NCI-H446 treated with DMSO at 0.1 percent for 48 hours (cell line): ENCODE measurements around the gene NFATC4.
"Not testable (repeated sequence)": the region's sequence is repeated elsewhere in the genome, so short reads cannot be mapped to it uniquely, and the experiment has no call there.

ENCODE experiments used
- DNase-seq: peaks from one replicate; lab custom pipeline; 2025; lab: John Stamatoyannopoulos, UW

NFATC4 gene

DNA sequence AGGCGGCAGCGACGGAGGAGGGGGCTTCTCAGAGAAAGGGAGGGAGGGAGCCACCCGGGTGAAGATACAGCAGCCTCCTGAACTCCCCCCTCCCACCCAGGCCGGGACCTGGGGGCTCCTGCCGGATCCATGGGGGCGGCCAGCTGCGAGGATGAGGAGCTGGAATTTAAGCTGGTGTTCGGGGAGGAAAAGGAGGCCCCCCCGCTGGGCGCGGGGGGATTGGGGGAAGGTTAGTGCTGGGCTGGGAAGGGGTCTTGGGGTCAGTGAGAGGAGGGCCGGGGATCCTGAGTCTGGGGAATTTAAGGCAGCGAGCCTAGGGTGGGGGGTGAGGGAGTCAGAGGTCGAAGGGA lies 203 bp downstream of the NFATC4 start:
- no peak for DNase-seq

DNA sequence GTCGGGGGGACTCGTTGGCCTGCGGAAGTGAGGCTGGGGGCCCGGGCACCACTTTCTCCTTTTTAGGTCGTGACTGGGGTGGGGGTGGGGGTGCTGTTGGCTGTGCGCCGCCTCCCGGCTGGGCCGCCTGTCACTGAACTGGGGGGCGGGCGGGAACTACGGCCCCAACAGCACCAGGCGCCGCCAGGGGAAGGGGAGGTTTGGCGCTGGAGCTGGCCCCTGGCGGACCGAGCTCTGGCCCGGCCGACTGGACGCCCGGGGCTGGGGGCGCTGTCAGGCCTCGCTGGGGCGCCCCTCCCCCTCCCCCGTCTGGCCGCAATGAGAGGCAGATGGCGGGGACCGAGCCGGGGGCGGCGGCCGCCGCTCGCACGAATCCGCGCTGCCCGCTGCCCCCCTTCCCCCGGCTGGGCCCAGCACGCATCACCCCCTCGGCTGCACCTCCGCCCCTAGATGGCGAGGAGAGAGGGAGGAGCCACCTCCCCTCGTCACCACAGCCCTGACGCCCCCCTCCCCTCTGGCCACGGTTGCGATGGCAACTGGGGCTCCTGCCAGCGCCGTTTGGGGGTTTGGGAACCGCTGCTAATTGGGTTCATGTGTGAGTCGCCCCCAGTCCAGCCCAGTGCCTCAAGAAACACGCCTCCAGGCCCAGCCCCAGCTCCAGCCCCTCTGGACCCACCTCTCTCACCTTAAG lies 723 bp downstream of the NFATC4 start:
- DNase-seq: no peak

GRCh38 chr14:24369463-24369862 lies 1.5 kb downstream of the NFATC4 start:
- no peak for DNase-seq

- no peak for DNase-seq
Measured at GRCh38 chr14:24369907-24370687, 2.1 kb downstream of the NFATC4 start.

GRCh38 chr14:24370748-24371147 lies 2.8 kb downstream of the NFATC4 start:
- DNase-seq: no peak

DNA sequence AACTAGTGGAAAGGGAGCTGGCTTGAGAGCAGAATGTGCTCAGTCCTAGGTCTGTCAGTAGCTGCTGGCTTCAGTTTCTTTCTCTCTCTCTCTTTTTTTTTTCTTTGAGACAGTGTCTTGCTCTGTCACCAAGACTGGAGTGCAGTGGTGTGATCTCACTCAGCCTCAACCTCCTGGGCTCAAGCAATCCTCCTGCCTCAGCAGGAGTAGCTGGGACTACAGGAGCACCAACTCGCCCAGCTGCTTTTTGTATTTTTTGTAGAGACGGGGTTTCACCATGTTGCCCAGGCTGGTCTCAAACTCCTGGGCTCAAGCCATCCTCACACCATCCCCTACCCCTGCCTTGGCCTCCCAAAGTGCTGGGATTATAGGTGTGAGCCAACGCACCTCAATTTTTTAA lies 3.6 kb downstream of the NFATC4 start:
- not testable (repeated sequence) for DNase-seq

GRCh38 chr14:24372701-24373416 lies 4.9 kb downstream of the NFATC4 start:
- DNase-seq: no peak

DNA sequence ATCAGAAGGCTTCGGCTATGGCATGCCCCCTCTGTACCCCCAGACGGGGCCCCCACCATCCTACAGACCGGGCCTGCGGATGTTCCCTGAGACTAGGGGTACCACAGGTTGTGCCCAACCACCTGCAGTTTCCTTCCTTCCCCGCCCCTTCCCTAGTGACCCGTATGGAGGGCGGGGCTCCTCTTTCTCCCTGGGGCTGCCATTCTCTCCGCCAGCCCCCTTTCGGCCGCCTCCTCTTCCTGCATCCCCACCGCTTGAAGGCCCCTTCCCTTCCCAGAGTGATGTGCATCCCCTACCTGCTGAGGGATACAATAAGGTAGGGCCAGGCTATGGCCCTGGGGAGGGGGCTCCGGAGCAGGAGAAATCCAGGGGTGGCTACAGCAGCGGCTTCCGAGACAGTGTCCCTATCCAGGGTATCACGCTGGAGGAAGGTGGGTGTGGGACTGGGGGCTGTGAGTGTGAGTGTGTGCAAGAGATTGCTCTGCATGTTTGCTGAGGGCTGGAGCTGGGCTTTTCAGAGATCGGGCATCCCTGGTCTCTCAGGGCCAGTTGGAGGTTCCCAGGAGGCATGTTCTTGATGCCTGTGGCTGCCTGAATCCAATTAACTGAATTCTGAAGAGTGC lies 8.6 kb downstream of the NFATC4 start:
- no peak for DNase-seq

- DNase-seq: no peak
Measured at GRCh38 chr14:24377126-24377525, 9.1 kb downstream of the NFATC4 start.

DNA sequence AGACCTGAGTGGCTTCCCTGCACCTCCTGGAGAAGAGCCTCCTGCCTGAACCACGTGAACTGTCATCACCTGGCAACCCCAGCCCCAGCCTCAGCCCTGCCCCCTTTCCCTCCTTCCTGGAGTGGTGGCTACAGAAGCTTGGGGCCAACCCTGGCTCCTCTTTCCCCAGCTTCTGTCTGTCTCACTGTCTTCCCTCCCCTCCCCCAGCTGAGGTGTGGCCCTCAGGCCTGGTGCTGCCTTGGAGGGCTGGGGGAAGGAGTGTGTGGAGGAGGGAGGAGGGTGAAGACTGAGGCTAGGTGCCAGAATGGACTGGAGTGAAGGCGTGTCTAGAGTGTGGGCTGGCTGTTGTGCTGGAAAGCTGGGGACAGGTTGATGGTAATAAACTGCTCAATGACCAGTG lies 9.7 kb downstream of the NFATC4 start:
- DNase-seq: no peak

GRCh38 chr14:24378327-24378726 lies 10.3 kb downstream of the NFATC4 start:
- DNase-seq: no peak

- no peak for DNase-seq
Measured at GRCh38 chr14:24378981-24379906, 11.3 kb downstream of the NFATC4 start.

DNA sequence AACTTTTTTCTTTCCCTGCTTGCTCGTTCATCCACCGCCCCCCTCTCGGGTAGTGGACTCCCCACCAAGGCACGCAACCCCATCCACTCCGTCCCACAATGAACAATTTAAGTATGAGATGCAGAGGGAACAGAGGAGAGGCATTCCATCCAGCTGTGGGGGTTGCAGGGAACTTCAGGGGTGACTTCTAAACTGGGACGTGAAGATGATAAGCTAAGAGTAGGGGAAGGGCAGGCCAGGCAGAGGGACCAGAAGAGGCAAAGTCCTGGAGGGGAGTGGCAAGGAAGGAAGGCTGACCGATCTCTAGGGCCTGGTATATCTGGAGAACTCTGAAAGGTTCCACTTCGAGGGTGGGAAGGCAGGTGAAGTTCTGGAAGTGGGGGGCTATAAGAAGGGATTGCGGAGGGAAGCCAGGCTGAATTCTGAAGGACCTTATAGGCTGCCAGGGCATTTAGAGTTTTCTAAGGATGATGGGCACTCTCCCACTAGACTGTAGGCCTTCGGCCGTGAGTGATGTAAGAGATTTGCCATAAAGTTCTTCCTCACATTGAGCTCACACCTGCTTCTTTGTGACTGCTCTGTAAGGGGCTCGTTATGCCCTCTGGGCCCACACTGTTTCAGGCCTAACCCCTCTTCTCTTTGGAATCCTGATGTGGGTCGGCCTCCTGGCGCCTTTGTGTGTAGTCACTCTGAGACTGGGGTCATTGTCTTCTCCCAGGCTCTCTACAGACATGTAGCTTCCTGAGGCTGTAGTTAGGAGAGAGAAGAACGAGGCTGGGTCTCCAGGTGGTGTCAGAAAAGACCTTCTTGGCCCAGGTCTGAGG lies 12.1 kb downstream of the NFATC4 start:
- DNase-seq: no peak

DNA sequence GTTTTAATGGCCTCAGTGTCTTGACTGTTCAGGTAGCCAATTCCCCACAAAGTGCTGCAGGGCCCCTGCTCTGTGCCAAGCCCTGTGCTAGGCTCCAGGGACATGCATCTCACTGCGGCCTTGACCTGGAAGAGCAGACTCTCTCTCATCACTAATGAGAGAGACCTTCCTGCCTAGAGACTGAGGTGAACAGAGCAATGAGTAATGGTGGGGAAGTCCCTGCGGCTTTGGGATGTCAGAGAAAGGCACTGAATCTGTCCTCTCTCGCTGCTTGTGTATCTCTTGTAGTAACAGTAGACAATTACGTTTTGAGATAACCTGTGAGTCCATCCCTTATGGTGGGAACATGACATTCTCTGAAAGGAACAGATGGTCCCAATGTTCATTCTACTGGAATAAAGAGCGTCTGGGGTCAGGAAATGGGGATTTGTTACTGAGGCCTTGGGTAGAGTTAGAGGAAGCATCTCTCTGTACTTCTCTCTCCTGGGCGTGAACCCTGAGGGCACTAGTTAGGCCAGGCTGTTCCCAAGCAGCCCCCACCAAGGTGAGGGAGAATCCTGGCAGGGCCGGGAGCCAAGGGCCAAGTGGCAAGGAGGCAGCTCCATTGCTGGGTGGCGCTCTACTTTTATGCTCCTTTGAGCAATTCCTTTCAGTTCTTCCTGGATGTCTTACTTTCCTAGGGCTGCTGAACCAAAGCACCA lies 13.5 kb downstream of the NFATC4 start:
- no peak for DNase-seq

DNA sequence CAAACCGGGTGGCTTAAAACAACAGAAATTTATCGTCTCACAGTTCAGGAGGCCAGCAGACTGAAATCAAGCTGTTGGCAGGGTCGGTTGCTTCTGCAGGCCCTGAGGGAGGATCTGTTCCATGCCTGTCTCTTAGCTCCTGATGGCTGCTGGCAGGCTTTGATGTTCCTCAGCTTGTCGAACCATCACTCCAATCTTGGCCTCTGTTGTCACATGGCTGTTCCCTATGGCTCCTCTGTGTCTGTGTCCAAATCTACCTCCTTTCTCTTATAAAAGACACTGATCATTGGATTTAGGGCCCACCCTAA lies 14.0 kb downstream of the NFATC4 start:
- no peak for DNase-seq

DNA sequence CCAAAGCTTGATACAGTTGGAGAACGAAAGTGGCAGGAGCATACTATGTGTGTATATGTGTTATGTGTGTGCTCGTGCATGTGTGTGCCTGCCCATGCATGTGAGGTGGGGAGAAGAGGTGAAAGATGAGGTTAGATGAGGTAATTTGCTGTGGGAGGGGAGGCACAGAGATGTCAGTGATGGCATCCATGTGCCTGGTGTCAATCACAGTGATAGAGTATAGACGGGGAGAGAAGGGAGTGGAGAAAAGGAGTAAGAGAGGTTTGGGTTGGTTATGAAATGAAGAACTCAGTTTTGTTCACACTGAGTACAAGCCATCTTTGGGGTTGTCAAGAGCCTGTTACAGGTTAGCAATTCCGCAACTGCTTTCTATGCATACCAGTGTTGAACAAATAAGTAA lies 16.2 kb downstream of the NFATC4 start:
- no peak for DNase-seq

DNA sequence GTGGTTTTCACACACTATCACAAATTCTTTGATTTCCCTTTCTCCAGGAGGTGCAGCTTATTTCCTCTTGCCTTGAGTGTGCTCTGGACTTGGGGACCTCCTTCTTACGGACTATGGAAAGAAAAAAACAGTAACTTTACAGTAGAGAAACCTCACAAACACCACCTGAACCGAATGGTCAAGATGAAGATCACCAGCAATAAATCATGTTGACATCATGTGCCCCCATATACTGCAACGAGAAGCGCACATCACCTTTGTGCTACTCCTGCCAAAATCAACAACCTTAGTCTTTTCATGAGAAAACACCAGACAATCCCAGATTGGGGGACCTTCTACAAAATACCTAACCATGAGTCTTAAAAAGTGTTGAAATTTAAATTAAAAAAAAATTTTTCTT lies 17.5 kb downstream of the NFATC4 start:
- DNase-seq: no peak

- DNase-seq: no peak
Measured at GRCh38 chr14:24387009-24387345, 19.0 kb downstream of the NFATC4 start.

- DNase-seq: not testable (repeated sequence)
Measured at GRCh38 chr14:24387579-24387978, 19.6 kb downstream of the NFATC4 start.

DNA sequence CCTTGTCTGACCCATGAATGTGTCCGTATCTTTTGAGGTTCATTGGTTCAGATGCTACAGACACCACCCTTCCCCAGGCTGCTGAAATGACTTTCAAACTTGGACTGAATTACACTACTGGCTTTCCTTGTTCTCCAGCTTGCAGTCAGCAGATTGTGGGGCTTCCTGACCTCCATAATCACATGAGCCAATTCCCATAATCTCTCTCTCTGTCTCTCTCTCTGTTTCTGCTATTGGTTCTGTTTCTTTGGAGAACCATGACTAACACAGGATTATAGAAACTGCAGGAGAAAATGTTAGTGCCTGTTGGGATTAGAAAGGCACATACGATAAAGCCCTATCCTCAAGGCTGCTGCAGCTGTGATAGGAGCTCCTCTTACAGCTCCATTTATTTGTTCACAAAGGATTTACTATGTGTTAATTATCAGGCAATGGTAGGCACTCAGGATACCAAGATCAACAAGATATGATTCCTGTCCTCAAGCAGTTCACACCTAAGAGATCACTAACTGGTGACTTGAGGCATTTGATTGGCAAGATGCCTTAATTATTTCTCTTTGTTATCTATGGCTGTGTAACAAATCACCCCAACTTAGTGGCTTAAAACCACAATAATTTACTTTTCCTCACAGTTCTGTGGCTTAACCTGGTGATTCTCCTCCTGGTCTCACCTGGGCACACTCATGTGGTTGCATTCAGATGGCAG lies 20.6 kb downstream of the NFATC4 start:
- DNase-seq: no peak
